HCEC 1CT (cell line): Measurements from ENCODE around the gene SLC38A3.

Experiments
- DNase-seq: peaks from one replicate; pipeline ENCODE4 v3.0.0-alpha.2; 2017

The SLC38A3 gene

GRCh38 chr3:50204804-50205412 is at the start of gene SLC38A3:
TSS of gene SLC38A3 (plus strand) at chr3:50205271. CDS start at chr3:50214200, 8,929 bp downstream.
- DNase-seq: no peak

- DNase-seq: no peak
Measured at GRCh38 chr3:50155491-50155878, 49.6 kb upstream of the SLC38A3 start.

GRCh38 chr3:50155891-50156290 is 49.2 kb upstream of the SLC38A3 start:
- no peak for DNase-seq

GRCh38 chr3:50156549-50157493 is 48.2 kb upstream of the SLC38A3 start:
- DNase-seq: no peak

GRCh38 chr3:50157827-50158529 is 47.1 kb upstream of the SLC38A3 start:
- DNase-seq: no peak

- DNase-seq: no peak
Measured at GRCh38 chr3:50158530-50159146, 46.4 kb upstream of the SLC38A3 start.

GRCh38 chr3:50160561-50160983 is 44.5 kb upstream of the SLC38A3 start:
- DNase-seq: no peak

GRCh38 chr3:50161320-50161719 is 43.8 kb upstream of the SLC38A3 start:
- no peak for DNase-seq

GRCh38 chr3:50162034-50162883 is 42.8 kb upstream of the SLC38A3 start:
- DNase-seq: no peak

- DNase-seq: peak; percentile 85
Measured at GRCh38 chr3:50163572-50164455, 41.3 kb upstream of the SLC38A3 start.

GRCh38 chr3:50164481-50164880 is 40.6 kb upstream of the SLC38A3 start:
- no peak for DNase-seq

GRCh38 chr3:50164984-50165909 is 39.8 kb upstream of the SLC38A3 start:
- DNase-seq: no peak

- DNase-seq: no peak
Measured at GRCh38 chr3:50165910-50166538, 39.0 kb upstream of the SLC38A3 start.

GRCh38 chr3:50166620-50167019 is 38.5 kb upstream of the SLC38A3 start:
- DNase-seq: no peak

GRCh38 chr3:50167069-50167840 is 37.8 kb upstream of the SLC38A3 start:
- DNase-seq: no peak

- no peak for DNase-seq
Measured at GRCh38 chr3:50167841-50168209, 37.2 kb upstream of the SLC38A3 start.

- DNase-seq: no peak
Measured at GRCh38 chr3:50168388-50168787, 36.7 kb upstream of the SLC38A3 start.

- no peak for DNase-seq
Measured at GRCh38 chr3:50168791-50169190, 36.3 kb upstream of the SLC38A3 start.
